Neuronal stem cell (in vitro differentiated cells): ENCODE results near the gene CH25H.
"Not testable (repeated sequence)": the region's sequence is repeated elsewhere in the genome, so short reads cannot be mapped to it uniquely, and the experiment has no call there.

Source experiments
- DNase-seq: peaks from one replicate; pipeline ENCODE4 v3.0.0-alpha.2; 2013; ENCODE audit warnings: low spot score
- H2AFZ ChIP-seq: one replicate; pipeline ENCODE4 v1.6.1; 2013; ENCODE audit warnings: mild to moderate bottlenecking, low read length, inconsistent platforms
- H2AK5ac ChIP-seq: 2 replicates; pipeline ENCODE4 v1.6.1; 2013; ENCODE audit warnings: low read depth, mild to moderate bottlenecking, inconsistent platforms, low read length, moderate library complexity, mixed read lengths
- H2BK120ac ChIP-seq: 2 replicates; pipeline ENCODE4 v1.6.1; 2013; ENCODE audit warnings: low read depth, mild to moderate bottlenecking, inconsistent platforms, low read length, moderate library complexity, mixed read lengths
- H2BK12ac ChIP-seq: one replicate; pipeline ENCODE4 v1.6.1; 2013; ENCODE audit warnings: low read length, inconsistent platforms
- H2BK15ac ChIP-seq: 2 replicates; pipeline ENCODE4 v1.6.1; 2013; ENCODE audit warnings: mild to moderate bottlenecking, low read length, inconsistent platforms, mixed read lengths
- H2BK5ac ChIP-seq: one replicate; pipeline ENCODE4 v1.6.1; 2013; ENCODE audit warnings: inconsistent platforms, mild to moderate bottlenecking, low read length, moderate library complexity
- H3K14ac ChIP-seq: one replicate; pipeline ENCODE4 v1.6.1; 2013; ENCODE audit warnings: low read length, inconsistent platforms
- H3K18ac ChIP-seq: 2 replicates; pipeline ENCODE4 v1.6.1; 2013; ENCODE audit warnings: low read length, inconsistent platforms
- H3K23ac ChIP-seq: 2 replicates; pipeline ENCODE4 v1.6.1; 2013; ENCODE audit warnings: low read depth, mild to moderate bottlenecking, mixed read lengths, low read length, inconsistent platforms; ENCODE audit not compliant: poor library complexity
- H3K27ac ChIP-seq: replicated peaks from 3 replicates; pipeline ENCODE4 v1.5.1; 2013; ENCODE audit warnings: low read length, inconsistent platforms
- H3K27me3 ChIP-seq, 3 experiments: 2 replicates each; pipeline ENCODE4 v1.6.1; 2013; ENCODE audit warnings: low read length in 3 of 3, mild to moderate bottlenecking in 2 of 3, inconsistent platforms in 1 of 3, low read depth in 1 of 3, mixed read lengths in 1 of 3, moderate library complexity in 1 of 3; ENCODE audit not compliant: control insufficient read depth in 3 of 3, insufficient read depth in 3 of 3
- H3K36me3 ChIP-seq, 2 donors: replicated peaks in 1 of 2; 2 replicates each; pipeline ENCODE4 v1.6.1; 2013; ENCODE audit warnings: low read length in 2 of 2; ENCODE audit not compliant: control insufficient read depth in 2 of 2, insufficient read depth in 2 of 2
- H3K4ac ChIP-seq: 2 replicates; pipeline ENCODE4 v1.6.1; 2013; ENCODE audit warnings: inconsistent platforms, mild to moderate bottlenecking, low read length, moderate library complexity
- H3K4me1 ChIP-seq, 2 donors: 1 replicate in 1 of 2; 2 replicates in 1 of 2; pipeline ENCODE4 v1.6.1; 2013; ENCODE audit warnings: low read length in 2 of 2, low read depth in 1 of 2; ENCODE audit not compliant: control insufficient read depth in 2 of 2, insufficient read depth in 1 of 2
- H3K4me2 ChIP-seq: one replicate; pipeline ENCODE4 v1.6.1; 2013; ENCODE audit warnings: mild to moderate bottlenecking, low read length, inconsistent platforms; ENCODE audit not compliant: insufficient read depth, poor library complexity, severe bottlenecking
- H3K4me3 ChIP-seq, 2 donors: 2 replicates each; pipeline ENCODE4 v1.5.1; 2013; ENCODE audit warnings: low read length in 2 of 2, mild to moderate bottlenecking in 2 of 2, inconsistent platforms in 1 of 2, moderate library complexity in 1 of 2
- H3K79me1 ChIP-seq: one replicate; pipeline ENCODE4 v1.6.1; 2013; ENCODE audit warnings: low read depth, mild to moderate bottlenecking, inconsistent platforms, low read length, moderate library complexity
- H3K9ac ChIP-seq: one replicate; pipeline ENCODE4 v1.6.1; 2013; ENCODE audit warnings: mild to moderate bottlenecking, low read depth, low read length, inconsistent platforms; ENCODE audit not compliant: poor library complexity
- H3K9me3 ChIP-seq, 2 donors: replicated peaks in 1 of 2; 2 replicates each; pipeline versions ENCODE3 to v1.6.1; 2013; ENCODE audit warnings: low read length in 2 of 2, mild to moderate bottlenecking in 2 of 2, inconsistent platforms in 1 of 2, low read depth in 1 of 2, mixed read lengths in 1 of 2, moderate library complexity in 1 of 2; ENCODE audit not compliant: control insufficient read depth in 2 of 2, insufficient read depth in 1 of 2
- H4K8ac ChIP-seq: one replicate; pipeline ENCODE4 v1.6.1; 2013; ENCODE audit warnings: low read depth, mild to moderate bottlenecking, inconsistent platforms, low read length, moderate library complexity
- H4K91ac ChIP-seq: one replicate; pipeline ENCODE4 v1.6.1; 2013; ENCODE audit warnings: low read length, low read depth, mild to moderate bottlenecking, inconsistent platforms; ENCODE audit not compliant: poor library complexity
- WGBS, 2 donors: extraction: QIAGEN DNeasy Blood & Tissue Kit; methylation state at CpG; one replicate each; pipeline ENCODE4 v1.1.7; 2013; ENCODE audit warnings: missing lambda C conversion rate in 2 of 2, mixed read lengths in 1 of 2; ENCODE audit not compliant: insufficient read length in 2 of 2, insufficient replicate concordance in 1 of 2; ENCODE audit errors: extremely low coverage in 2 of 2; 5-methylcytosine and 5-hydroxymethylcytosine counted together

Gene CH25H

DNA sequence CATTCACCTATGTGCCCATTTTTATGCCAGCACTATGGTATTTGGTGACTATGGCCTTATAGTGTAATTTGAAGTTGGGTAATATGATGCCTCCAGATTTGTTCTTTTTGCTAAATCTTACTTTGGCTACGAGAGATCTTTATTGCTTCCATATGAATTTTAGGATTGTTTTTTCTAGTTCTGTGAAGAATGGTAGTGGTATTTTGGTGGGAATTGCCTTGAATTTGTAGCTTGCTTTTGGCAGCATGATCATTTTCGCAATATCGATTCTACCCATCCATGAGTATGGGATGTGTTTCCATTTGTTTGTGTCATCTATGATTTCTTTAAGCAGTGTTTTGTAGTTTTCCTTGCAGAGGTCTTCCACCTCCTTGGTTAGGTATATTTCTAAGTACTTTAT, 15.8 kb downstream of the CH25H start:
- H4K8ac ChIP-seq, H3K18ac ChIP-seq, H2BK12ac ChIP-seq, H3K4me3 ChIP-seq, H2BK15ac ChIP-seq, H2AFZ ChIP-seq, H3K9me3 ChIP-seq, H3K4me1 ChIP-seq, H3K27ac ChIP-seq, H4K91ac ChIP-seq, H3K4me2 ChIP-seq, H3K79me1 ChIP-seq, H3K4ac ChIP-seq, H3K23ac ChIP-seq, H2BK120ac ChIP-seq, H3K9ac ChIP-seq, H3K36me3 ChIP-seq, H2AK5ac ChIP-seq, H3K14ac ChIP-seq, H2BK5ac ChIP-seq, DNase-seq, H3K27me3 ChIP-seq: not testable (repeated sequence)
- no CpG with 5 or more reads among the region's 3 CpGs for WGBS, 2 donors

DNA sequence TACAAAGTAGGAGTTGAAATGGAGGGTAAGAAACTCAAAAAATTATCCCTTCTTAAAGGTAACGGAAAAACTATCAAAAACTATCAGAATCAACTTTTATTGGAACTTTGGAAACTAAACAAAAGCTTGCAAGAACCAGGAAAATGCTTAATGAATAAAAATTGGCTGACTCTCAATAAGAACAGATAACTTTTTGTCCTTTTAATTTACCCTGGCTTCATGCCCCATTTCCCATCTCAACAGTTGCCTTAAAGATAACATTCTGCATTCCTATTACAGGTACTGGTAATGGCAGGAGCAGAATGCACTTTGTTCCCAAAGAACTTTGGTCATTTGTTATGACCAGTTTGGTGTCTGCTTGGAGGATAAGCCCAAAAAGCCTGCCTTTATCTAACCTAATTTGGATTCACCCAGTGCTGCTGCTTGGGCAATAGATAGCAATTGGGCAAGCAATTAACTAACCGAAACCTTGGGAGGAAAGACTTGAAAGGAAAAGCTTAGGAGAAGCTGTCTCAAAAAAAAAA, 17.8 kb downstream of the CH25H start:
- no peak overlapping the region for H3K4me2 ChIP-seq
- no CpG with 5 or more reads among the region's 2 CpGs for WGBS, 2 donors
- no peak overlapping the region for H2BK120ac ChIP-seq
- no peaks in the 10 kb centered on the region for H3K9me3 ChIP-seq
- no peak overlapping the region for H3K14ac ChIP-seq
- H4K8ac ChIP-seq: no peak overlapping the region
- H3K27ac ChIP-seq: no peak overlapping the region
- H3K27me3 ChIP-seq: no peaks in the 10 kb centered on the region
- no peak overlapping the region for H2BK12ac ChIP-seq
- no peak overlapping the region for H2AFZ ChIP-seq
- no peak overlapping the region for H3K4ac ChIP-seq
- no peak overlapping the region for H2BK5ac ChIP-seq
- no peak overlapping the region for H2AK5ac ChIP-seq
- no peak overlapping the region for H3K9ac ChIP-seq
- no peak overlapping the region for H4K91ac ChIP-seq
- H3K79me1 ChIP-seq: no peaks in the 10 kb centered on the region
- no peak overlapping the region for H2BK15ac ChIP-seq
- H3K18ac ChIP-seq: no peak overlapping the region
- no peak overlapping the region for H3K4me3 ChIP-seq
- H3K4me1 ChIP-seq: no peaks in the 10 kb centered on the region
- H3K36me3 ChIP-seq: no peaks in the 10 kb centered on the region
- no peak overlapping the region for H3K23ac ChIP-seq
- no peak for DNase-seq

DNA sequence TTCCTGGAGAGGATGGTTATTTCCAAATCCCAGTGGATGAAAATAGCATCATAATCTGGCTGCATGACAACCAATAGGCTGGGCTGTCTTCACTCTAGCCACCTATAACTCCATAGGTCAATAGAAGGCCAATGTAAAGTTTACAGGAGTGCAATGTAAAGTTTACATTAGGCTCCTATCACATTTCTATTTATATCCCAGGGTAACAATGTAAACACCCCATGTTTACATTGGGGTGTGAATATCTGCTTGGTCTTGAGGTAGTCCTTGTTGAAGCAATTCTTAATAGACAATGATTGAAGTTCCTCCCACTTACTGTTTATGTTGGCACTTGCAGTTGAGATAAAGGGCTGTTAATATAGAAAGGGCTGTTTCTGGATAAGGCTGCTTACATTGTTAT, 21.5 kb downstream of the CH25H start:
- Histone ChIP-seq H3K9me3 (no peaks in the 10 kb centered on the region), H2AK5ac (no peak overlapping the region), H3K4me1 (no peaks in the 10 kb centered on the region), H4K8ac (no peak overlapping the region), H3K18ac (no peak overlapping the region), H3K4me2 (no peak overlapping the region), H2BK12ac (no peak overlapping the region), H3K9ac (no peak overlapping the region), H2BK5ac (no peak overlapping the region), H3K4ac (no peak overlapping the region), H2BK15ac (no peak overlapping the region), H2AFZ (no peak overlapping the region), H3K36me3 (no peaks in the 10 kb centered on the region), H2BK120ac (no peak overlapping the region), H3K4me3 (no peak overlapping the region), H3K79me1 (no peaks in the 10 kb centered on the region), H3K14ac (no peak overlapping the region), H3K27ac (no peak overlapping the region), H4K91ac (no peak overlapping the region), H3K27me3 (no peaks in the 10 kb centered on the region), H3K23ac (no peak overlapping the region)
- no peak for DNase-seq

DNA sequence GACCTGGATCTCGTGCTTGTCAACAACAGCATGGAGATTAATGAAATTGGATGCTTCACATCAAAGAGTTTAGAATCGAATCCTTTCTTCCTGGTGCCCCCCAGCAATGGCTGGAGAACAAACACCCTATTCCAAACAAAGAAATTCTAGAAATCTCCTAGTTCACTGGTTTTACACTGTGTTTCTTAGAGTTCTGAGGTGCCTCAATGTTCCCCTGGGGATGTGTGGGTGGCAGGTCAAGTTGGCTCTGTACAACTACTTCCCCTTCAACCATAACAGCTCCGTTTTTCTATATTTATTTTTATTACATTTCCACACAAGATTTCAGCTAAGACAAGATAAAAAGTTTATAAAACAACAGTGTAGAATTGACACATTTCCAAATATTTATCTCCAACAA, 22.5 kb downstream of the CH25H start:
- no CpG with 5 or more reads among the region's 3 CpGs for WGBS, 2 donors
- no peak for DNase-seq
- H3K4me1 ChIP-seq: no peaks in the 10 kb centered on the region

More for the DNA sequence above, 22.5 kb downstream of the CH25H start:
- Histone ChIP-seq H3K27me3 (no peaks in the 10 kb centered on the region), H3K23ac (no peak overlapping the region), H3K14ac (no peak overlapping the region), H2BK12ac (no peak overlapping the region), H3K4ac (no peak overlapping the region), H3K4me2 (no peak overlapping the region), H3K79me1 (no peaks in the 10 kb centered on the region), H2BK5ac (no peak overlapping the region), H4K91ac (no peak overlapping the region), H2AFZ (no peak overlapping the region), H3K27ac (no peak overlapping the region), H3K9me3 (no peaks in the 10 kb centered on the region), H3K18ac (no peak overlapping the region), H4K8ac (no peak overlapping the region), H3K36me3 (no peaks in the 10 kb centered on the region), H3K4me3 (no peak overlapping the region), H2BK15ac (no peak overlapping the region), H3K9ac (no peak overlapping the region), H2BK120ac (no peak overlapping the region), H2AK5ac (no peak overlapping the region)
